ENCODE results near the gene RAD51C.

DNA sequence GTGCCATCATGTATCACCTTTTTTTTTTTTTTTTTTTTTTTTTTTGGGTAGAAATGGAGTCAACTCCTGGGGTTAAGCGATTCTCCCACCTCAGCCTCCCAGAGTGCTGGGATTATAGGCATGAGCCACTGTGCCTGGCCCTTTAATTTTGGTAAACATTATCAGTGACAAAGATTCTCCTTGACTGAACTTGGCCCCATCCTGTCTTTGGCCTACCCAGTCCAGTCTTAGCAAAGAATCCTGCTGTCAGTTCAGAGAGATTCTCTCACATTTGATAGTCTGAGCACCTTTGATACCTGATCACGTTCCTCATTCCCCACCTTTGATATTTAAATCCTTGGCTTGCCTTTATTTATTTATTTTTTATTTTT lies 11.5 kb downstream of the RAD51C start:
- TF ChIP-seq GATA2 (IDR thresholded peaks at IDR 0.05; ENCODE audit: low read depth, low read length) (no peak), GATA3 (IDR thresholded peaks at IDR 0.05; ENCODE audit: low read depth, low read length) (no peak)

All from SH-SY5Y (cell line).